OCI-LY1 (cell line): ENCODE measurements around the gene TMEM247.

Experiments
- H2AFZ ChIP-seq: fragments of 200-600 bp; sonication (generic), shearing (Covaris generic); 2 replicates; pipeline ENCODE4 v1.6.0; 2014; ENCODE audit warnings: antibody characterized with exemption, mild to moderate bottlenecking, low read length
- H3F3A ChIP-seq: fragments of 200-600 bp; sonication (generic), shearing (Covaris generic); 2 replicates; pipeline ENCODE4 v1.6.0; 2014; ENCODE audit warnings: mild to moderate bottlenecking, antibody characterized with exemption, low read length, moderate library complexity; ENCODE audit not compliant: insufficient read depth
- H3K27ac ChIP-seq: fragments of 200-600 bp; sonication (generic); 2 replicates; pipeline ENCODE4 v1.5.1; 2014; ENCODE audit warnings: low read length, mixed run types, mild to moderate bottlenecking, low read depth; ENCODE audit not compliant: poor library complexity, severe bottlenecking
- H3K27me3 ChIP-seq: fragments of 200-600 bp; sonication (generic); 2 replicates; pipeline ENCODE4 v1.6.0; 2014; ENCODE audit warnings: antibody characterized with exemption, mild to moderate bottlenecking, low read length, moderate library complexity; ENCODE audit not compliant: insufficient read depth
- H3K36me3 ChIP-seq: fragments of 200-600 bp; sonication (generic); 2 replicates; pipeline ENCODE4 v1.6.1; 2014; ENCODE audit warnings: mild to moderate bottlenecking, antibody characterized with exemption, low read length, moderate library complexity, mixed read lengths; ENCODE audit not compliant: insufficient read depth
- H3K4me1 ChIP-seq: fragments of 200-600 bp; sonication (generic); 2 replicates; pipeline ENCODE4 v1.5.1; 2014; ENCODE audit warnings: mild to moderate bottlenecking, low read length, moderate library complexity; ENCODE audit not compliant: insufficient read depth, severe bottlenecking
- H3K4me2 ChIP-seq: fragments of 200-600 bp; sonication (generic), shearing (Covaris generic); 2 replicates; pipeline ENCODE4 v1.6.1; 2014; ENCODE audit warnings: low read length
- H3K4me3 ChIP-seq: fragments of 200-600 bp; sonication (generic); 2 replicates; pipeline ENCODE4 v1.5.1; 2014; ENCODE audit warnings: low read length, low read depth, mild to moderate bottlenecking, mixed read lengths; ENCODE audit not compliant: poor library complexity, severe bottlenecking
- H3K79me2 ChIP-seq: fragments of 200-600 bp; shearing (Covaris generic); 2 replicates; pipeline ENCODE4 v1.6.1; 2016; ENCODE audit warnings: mixed run types, low read length, mixed read lengths; ENCODE audit not compliant: insufficient read depth
- H3K9ac ChIP-seq: fragments of 200-600 bp; sonication (generic), shearing (Covaris generic); 2 replicates; pipeline ENCODE4 v1.6.1; 2014; ENCODE audit warnings: mild to moderate bottlenecking, low read length, mixed read lengths
- H3K9me2 ChIP-seq: fragments of 200-600 bp; sonication (generic), shearing (Covaris generic); 2 replicates; pipeline ENCODE4 v1.6.1; 2014; ENCODE audit warnings: low read depth, mild to moderate bottlenecking, low read length, mixed read lengths
- H3K9me3 ChIP-seq: fragments of 200-600 bp; shearing (Covaris generic); 2 replicates; pipeline ENCODE4 v1.6.1; 2014; ENCODE audit warnings: low read length, mixed read lengths
- H4K20me1 ChIP-seq: fragments of 200-600 bp; sonication (generic), shearing (Covaris generic); 2 replicates; pipeline ENCODE4 v1.6.0; 2016; ENCODE audit warnings: mild to moderate bottlenecking, low read length; ENCODE audit not compliant: insufficient read depth
- CTCF ChIP-seq: fragments of 200-600 bp; sonication (generic), shearing (Covaris generic); IDR thresholded peaks from 2 replicates; pipeline ENCODE4 v1.5.1; 2017; ENCODE audit warnings: mild to moderate bottlenecking, antibody characterized with exemption, low read length, moderate library complexity, mixed read lengths
- EZH2 ChIP-seq: fragments of 200-600 bp; sonication (generic), shearing (Covaris generic); IDR thresholded peaks from 2 replicates; pipeline ENCODE4 v1.8.0; 2017; ENCODE audit warnings: borderline replicate concordance, mixed run types, mild to moderate bottlenecking, antibody characterized with exemption, low read length, moderate library complexity, mixed read lengths

The TMEM247 gene

GRCh38 chr2:46435796-46436360 is 43.5 kb upstream of the TMEM247 start:
- no peaks in the 10 kb centered on the region for H3K79me2 ChIP-seq
- H3F3A ChIP-seq, result no peaks in the 10 kb centered on the region
- no peak overlapping the region for H2AFZ ChIP-seq
- H3K9me2 ChIP-seq, result no peaks in the 10 kb centered on the region
- no peak for TF ChIP-seq EZH2
- TF ChIP-seq CTCF, result no peak
- H3K27ac ChIP-seq, result no peak overlapping the region
- H4K20me1 ChIP-seq, result no peaks in the 10 kb centered on the region
- H3K27me3 ChIP-seq, result no peaks in the 10 kb centered on the region
- H3K4me3 ChIP-seq, result no peak overlapping the region
- no peak overlapping the region for H3K9ac ChIP-seq
- no peaks in the 10 kb centered on the region for H3K4me1 ChIP-seq
- H3K36me3 ChIP-seq, result no peaks in the 10 kb centered on the region
- H3K4me2 ChIP-seq, result no peak overlapping the region
- no peaks in the 10 kb centered on the region for H3K9me3 ChIP-seq

DNA sequence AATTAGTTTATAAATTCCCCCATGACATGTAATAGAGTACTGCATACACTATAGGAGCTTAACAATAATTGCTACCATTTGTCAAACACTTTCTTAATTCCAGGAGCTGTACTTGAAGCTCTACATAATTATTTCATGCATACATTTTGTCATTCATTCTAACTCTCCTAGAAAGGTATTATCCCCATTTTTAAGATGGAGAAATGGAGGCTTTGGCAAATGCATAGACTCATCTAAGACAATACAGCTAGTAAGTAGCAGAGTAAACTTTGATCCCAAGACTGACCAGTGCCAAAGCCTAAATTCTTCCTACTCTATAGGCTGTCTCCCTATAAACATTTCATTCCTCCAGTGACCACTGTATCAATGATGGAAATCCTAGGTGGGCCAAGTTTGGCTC is 42.6 kb upstream of the TMEM247 start:
- no peaks in the 10 kb centered on the region for H3K79me2 ChIP-seq
- H3K4me3 ChIP-seq, result no peak overlapping the region
- TF ChIP-seq EZH2 (no peak), CTCF (no peak)
- H3K4me1 ChIP-seq, result no peaks in the 10 kb centered on the region
- no peak overlapping the region for H3K9ac ChIP-seq
- no peak overlapping the region for H3K4me2 ChIP-seq
- H3F3A ChIP-seq, result no peaks in the 10 kb centered on the region
- no peak overlapping the region for H3K27ac ChIP-seq
- H4K20me1 ChIP-seq, result no peaks in the 10 kb centered on the region
- no peaks in the 10 kb centered on the region for H3K36me3 ChIP-seq
- no peak overlapping the region for H2AFZ ChIP-seq
- no peaks in the 10 kb centered on the region for H3K27me3 ChIP-seq
- no peaks in the 10 kb centered on the region for H3K9me2 ChIP-seq
- H3K9me3 ChIP-seq, result no peaks in the 10 kb centered on the region

DNA sequence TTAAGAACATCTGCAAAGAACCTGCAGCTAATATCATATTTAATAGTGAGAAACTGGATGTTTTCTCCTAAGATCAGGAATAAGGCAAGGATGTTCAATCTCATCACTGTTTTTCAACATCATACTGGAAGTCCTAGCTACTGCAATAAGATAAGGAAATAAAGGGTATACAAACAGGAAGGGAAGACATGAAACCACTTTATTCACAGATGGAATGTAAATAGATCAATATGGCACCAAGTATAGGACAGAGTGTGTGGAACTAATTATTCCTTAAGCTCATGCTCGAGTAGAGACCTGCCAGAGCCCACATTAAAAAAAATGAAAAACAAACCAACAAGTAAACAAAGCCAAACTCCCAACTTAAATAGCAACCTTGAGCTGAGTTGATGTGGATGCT is 41.3 kb upstream of the TMEM247 start:
- H3K79me2 ChIP-seq, result no peaks in the 10 kb centered on the region
- no peaks in the 10 kb centered on the region for H3K27me3 ChIP-seq
- no peaks in the 10 kb centered on the region for H3K4me1 ChIP-seq
- no peaks in the 10 kb centered on the region for H3K9me2 ChIP-seq
- no peak overlapping the region for H3K9ac ChIP-seq
- H3K4me3 ChIP-seq, result no peak overlapping the region
- no peak for TF ChIP-seq EZH2
- TF ChIP-seq CTCF, result no peak
- H3F3A ChIP-seq, result no peaks in the 10 kb centered on the region
- no peak overlapping the region for H3K4me2 ChIP-seq
- no peaks in the 10 kb centered on the region for H3K36me3 ChIP-seq
- H3K9me3 ChIP-seq, result no peaks in the 10 kb centered on the region
- H2AFZ ChIP-seq, result no peak overlapping the region
- H4K20me1 ChIP-seq, result no peaks in the 10 kb centered on the region
- H3K27ac ChIP-seq, result no peak overlapping the region
